ENCODE measurements around the gene FANCE.
A peak's percentile ranks its signal among the peaks of the same experiment; 100 is the strongest.

Gene FANCE

DNA sequence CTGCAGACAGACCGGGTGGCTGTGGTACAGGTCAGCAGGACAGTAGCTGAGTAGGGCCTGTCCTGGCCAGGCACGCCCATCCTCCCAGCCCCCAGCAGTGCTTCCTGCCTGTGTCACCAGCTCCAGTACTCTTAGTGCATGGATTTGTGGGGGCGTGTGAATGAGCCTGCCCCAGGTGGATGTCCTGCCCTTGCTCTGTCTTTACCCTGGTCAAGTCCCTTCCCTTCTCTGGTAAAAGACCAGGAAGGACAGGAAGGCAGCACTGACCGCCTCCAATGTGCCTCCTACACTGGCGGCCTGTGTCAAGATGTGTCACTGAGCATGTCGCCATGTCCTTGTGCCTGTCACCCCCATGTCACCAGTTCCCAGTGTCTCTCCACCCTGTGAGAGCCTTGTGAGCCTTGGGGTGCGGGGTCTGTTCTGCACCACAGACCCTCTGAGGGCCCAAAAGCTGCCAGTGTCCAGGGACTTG lies 32.8 kb downstream of the FANCE start:
- DNase-seq (ENCODE audit: low read depth in 3 of 3) = no peak

DNA sequence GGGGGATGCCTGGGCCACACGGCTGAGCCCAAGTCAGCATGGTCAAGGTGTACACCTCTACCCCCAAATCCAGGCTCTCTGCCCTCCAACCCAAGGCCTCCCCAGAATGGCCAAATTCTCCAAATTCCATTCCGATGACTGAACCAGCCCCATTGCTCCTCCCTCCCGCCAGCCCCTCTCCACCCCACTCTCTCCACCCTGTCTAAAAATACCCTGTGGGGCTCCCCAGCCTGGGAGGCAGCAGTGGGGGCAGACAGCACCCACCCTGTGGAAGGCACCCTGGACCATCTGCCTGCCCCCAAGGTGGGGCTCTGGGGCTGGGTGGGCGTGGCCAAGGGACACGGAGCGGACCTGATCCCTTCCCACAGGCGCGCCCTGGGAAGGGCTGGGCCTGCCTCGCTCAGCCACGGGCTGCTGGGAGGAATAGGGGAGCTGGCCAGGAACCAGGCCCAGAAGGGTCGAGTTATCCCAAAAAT lies 33.3 kb downstream of the FANCE start:
- no peak for DNase-seq (ENCODE audit: low read depth in 3 of 3)

DNA sequence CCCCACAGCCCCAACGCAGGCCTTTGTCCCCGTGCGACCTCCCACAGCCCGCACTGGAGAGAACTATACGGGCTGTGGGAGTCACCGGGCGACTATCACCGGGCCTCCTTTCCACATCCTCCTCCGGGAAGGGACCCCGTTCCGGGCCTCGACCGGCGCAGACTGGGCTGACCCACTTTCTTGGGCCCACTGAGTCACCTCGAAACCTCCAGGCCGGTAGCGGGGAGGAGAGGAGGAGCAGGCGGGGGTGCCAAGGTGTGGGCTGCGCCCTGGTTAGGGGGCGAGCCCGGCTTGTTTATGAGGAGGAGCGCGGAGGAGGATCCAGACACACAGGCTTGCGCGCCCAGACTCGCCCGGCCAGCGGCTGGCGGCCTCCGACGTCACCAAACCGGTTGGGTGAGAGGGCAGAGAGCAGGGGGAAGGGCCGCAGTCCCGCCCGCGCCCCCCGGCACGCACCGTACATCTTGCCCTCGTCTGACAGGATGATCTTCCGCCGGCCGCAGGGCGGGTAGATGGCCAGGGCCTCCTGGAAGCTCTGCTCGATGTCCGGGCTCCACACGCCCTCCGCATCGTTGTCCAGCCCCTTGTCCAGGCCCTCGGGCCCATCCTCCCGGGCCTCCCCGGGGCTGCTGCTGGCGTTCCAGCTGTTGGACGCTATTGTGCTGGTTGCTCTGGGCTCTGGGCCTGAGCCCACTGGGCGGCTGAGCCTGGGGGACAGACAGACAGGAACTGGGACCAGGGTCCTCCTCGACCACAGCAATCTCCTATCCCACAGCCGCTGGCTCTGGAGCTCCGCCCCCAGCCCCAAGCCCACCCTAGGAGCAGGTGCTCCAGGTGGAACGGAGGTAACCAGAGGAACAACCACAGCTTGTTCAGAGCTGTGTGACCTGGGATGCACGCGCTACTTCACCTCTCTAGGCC lies 34.1 kb downstream of the FANCE start:
- DNase-seq (ENCODE audit: low read depth in 3 of 3) = no peak

DNA sequence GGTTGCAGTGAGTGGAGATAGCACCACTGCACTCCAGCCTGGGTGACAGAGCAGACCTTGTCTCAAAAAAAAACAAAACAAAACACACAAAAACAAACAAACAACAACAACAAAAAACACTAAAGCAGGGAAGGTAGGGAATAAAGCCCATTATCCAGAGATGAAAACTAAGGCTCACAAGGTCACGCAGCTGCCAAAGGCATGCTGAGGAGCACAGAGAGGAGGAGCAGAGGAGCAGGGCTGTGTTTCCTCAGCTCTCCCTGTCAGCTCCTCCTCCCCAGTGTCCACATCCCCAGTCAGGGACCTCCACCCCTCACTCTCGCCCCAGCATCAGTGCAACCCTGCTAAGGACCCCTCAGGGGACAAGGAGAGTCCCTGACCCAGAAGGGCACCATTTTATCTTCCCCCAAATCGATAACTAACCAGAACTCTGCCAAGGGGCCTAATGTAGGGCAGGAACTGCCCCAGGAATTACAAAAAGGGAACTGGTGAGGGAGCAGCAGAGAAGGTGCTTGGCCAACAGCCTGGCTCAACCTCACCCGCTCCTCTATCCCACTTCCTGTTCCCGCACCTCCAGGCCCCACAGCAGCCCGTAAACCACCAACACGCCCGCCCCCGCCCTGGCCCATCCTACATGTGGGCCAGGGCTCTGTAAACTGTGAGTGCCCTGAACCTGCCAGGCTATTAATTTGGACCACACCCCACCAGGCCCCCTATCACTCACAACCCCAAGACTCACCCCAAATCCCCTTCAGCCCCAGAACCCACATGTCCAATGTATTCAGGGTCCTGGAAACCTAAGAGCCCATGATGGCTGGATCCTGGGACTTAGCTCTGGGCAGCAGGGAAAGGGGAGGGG lies 35.7 kb downstream of the FANCE start:
- DNase-seq (ENCODE audit: low read depth in 3 of 3) = no peak

DNA sequence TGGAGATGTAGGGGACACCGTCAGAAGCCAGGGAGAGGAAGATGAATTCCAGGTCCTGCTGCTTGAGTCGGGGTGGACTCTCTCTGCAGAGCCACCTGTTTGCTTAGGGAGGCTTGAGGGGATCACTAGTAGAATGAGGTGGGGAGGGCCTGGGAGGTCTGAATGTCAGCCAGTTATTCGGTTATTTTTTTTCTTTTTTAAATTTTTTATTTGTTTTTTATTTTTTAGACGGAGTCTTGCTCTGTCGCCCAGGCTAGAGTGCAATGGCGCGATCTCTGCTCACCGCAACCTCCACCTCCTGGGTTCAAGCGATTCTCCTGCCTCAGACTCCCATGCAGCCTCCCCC lies 36.4 kb downstream of the FANCE start:
- DNase-seq (ENCODE audit: low read depth in 3 of 3) = no peak

DNA sequence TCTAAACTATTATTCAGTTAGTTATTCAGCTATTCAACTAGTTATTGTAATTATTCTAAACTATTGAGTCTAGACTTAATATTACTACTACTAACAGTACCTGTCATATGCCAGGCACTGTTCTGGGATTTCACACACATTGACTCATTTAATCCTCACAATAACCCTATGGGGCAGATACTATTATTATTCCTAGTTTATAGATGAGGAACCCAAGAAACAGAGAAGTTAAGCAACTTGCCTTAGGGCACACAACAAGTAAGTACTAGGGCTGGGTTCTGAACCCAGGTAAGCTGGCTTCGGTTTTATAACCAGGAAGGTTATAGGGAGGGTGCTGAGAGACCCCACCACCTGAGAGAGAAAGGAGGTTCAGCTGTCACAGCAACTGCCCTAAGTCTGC lies 36.9 kb downstream of the FANCE start:
- no peak for DNase-seq (ENCODE audit: low read depth in 3 of 3)

DNA sequence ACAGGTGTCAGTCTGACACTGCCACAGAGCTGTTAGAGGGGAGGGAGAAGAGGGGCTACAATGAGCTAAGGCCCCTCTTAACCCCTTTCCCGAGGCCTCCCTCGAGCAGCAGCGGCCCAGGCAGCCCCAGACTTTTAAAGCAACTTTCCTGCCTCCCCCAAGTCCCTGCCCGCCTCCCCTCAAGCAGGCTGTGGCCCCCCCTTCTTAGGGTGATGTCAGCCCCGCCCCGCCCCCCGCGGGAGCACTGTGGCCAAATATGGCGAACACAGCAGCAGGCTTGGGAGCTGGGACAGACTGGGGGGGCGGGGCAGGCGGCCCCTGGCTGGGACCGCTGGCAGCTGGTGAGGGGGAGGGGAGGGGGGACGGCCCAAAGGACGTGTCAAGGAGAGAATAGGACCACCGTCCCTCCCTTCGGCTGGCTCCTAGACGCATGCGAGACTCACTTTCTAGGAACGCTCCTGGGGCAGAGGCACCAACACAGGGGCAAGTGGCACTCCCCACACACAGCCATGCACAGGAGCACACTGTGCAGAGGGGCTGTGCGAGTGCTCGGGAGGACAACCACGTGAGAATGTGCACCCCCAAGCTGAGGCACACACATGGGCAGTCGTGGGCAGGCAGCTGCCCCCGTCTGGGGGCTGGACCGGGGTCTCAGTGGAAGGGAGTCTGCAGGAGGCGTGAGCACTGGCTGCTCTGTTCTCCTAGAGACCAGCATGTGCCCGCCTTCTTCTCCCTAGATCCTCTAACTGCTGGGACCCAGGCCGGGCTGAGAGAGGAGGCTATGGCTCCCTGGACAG lies 38.1 kb downstream of the FANCE start:
- DNase-seq (ENCODE audit: low read depth in 3 of 3) = no peak

DNA sequence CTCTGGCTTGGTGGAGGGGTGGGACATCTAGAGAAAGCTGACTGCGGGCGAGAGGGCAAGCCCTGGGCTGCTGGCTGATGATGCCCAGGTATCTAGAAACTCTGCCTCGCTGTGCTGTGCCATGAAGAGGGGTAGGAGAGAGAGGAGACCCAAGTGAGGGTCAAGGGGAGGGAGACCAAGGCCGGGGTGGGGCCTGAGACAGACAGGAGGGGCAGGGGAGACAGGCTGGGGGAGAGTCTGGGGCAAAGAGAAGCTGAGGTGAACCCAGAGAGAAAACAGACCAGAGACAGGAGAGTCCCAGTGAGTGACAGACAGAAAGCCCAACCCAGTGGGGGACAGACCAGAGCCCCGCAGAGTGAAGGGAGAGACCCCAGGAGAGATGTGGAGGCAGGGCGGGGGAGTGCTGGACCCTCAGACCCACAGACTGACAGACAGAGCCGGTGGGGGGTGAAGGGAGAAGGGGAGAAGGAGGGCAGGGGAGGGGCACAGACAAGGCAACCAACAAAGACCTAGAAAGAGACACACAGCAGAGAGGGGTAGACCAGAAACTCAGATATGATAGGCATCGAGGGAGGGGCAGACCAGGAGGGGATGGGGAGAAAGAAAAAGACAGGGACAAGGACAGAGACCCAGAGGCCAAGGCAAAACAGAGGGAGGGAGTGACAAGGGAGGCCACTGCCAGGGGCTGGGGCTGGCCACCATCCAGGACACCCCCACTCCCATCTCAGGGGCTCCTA lies 38.9 kb downstream of the FANCE start:
- DNase-seq (ENCODE audit: low read depth in 3 of 3) = no peak

DNA sequence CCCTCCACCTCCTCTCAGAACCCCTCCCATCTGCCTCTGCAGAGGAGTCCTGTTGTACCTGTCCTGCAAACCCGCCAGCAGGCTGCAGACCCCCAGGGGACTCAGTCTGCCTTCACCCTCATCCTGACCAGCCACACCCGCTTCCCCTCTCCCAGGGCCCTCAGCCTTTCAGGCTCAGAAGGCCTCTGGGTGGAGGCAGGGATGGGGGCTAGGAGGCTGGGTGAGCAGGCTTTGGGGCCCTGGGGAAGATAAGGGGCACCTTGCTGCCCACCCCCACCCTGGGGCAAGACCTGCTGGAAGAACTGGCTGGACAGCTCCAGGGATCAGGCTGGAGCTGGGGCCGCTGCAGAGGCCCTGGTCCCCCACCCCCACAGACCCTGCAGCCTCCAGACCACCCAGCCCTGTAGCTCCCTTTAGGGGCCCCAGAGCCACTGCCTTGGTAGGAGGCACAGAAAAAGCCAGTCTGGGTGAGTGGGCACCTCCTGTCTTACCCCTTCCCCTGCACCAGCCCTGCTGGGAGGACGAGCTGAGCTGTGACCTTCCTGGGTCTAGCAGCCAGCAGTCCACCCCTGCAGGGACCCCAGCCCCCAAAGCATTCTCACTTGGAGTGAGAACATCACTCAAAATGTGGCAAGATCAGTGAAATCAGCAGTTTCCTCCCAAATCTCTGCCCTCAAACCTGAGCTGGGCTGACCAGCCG lies 39.6 kb downstream of the FANCE start:
- DNase-seq (ENCODE audit: low read depth in 3 of 3) = no peak

DNA sequence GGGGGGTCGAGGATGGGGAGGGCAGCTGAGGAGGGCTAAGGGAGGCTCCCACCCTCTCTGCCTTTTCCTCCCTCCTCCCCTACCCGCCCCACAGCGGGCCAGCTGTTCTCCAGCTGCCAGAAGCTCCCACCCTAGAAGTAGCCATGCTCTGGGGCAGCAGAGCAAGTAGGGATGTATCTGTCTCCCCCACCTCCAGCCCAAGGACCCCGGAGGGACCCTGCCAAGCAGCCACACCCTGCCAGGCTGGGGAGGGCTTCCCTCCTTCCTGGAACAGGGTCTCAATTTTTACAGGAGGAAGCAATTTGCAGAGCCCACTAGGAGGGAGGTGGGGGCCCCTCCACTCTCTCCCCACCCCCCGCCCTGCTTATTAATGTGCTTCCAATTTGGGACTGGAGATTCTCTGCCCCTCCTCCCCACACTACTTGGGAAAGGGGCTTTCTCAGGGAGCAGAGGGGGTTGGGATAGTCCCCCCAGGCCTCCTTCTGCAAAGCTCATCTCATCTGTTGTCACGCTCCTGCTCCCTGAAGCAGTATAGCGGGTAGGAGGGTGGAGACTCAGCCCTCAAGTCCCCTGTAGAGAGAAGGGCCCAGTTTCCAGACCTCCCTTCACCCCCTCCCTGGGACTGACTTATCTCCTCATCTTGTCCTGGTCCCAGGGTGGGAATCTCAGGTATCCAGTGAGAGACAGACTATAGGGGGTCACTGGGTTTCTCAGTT lies 40.3 kb downstream of the FANCE start:
- no peak for DNase-seq (ENCODE audit: low read depth in 3 of 3)

DNA sequence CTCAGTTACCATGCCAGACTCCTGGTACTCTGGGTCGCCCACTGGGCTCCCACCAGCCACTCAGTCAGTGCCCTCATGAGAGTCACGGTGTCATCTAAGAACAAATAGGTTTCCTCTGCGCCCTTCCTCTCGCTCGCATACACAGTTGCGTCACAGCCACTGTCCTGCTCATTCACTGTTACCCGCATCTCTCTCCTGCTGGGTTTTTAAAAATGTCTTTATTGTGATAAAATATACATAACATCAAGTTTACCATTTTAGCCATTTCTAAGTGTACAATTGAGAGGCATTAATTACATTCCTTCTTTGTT lies 40.8 kb downstream of the FANCE start:
- no peak for DNase-seq (ENCODE audit: low read depth in 3 of 3)

DNA sequence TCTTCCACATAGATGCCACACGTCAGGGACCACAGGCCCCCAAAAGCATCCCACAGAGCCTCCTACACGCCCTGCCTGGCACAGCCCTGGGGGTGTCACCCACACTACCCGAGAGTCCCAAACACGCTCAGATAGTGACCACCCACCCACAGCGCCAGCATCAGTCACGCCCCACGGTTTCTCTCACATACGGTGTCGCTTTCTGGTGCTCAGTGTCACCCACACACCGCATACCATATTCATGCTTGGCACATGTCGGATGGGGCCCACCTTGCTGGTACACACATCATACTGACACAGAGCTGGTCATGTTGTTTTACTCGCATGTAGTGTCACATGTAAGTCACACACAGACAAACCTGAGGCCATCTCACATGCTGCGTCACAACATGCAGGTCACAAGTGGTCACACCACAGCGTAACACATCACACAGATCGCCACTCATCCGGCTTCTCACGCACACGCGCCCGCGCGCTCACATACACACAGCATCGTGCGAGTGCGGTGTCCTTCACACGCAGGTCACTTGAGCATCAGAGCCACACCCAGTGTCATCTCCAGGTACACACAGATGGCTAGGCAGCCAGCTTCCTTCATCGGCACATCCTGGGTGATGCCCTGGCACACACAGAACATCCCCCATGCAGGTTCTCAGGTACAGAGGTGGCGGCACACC lies 41.3 kb downstream of the FANCE start:
- DNase-seq (ENCODE audit: low read depth in 3 of 3) = no peak

DNA sequence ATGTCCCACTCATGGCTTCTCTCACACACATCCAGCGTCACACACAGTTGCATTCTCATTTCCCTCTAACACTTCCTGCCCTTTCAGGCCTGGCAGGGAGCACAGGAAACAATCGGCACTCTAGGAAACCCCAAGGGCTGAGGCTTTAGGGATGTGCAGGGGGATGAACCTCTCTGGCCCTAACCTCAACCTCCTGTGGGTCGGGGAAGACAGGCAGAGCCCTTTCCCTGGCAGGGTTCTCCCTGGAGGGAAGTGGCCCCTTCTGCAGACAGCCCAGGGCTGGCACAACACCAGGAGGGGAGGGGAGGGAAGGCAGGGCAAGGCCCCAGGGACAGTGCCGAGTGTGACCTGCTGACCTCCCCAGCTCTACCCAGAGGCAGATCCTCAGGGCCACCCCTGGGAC lies 42.0 kb downstream of the FANCE start:
- no peak for DNase-seq (ENCODE audit: low read depth in 3 of 3)

DNA sequence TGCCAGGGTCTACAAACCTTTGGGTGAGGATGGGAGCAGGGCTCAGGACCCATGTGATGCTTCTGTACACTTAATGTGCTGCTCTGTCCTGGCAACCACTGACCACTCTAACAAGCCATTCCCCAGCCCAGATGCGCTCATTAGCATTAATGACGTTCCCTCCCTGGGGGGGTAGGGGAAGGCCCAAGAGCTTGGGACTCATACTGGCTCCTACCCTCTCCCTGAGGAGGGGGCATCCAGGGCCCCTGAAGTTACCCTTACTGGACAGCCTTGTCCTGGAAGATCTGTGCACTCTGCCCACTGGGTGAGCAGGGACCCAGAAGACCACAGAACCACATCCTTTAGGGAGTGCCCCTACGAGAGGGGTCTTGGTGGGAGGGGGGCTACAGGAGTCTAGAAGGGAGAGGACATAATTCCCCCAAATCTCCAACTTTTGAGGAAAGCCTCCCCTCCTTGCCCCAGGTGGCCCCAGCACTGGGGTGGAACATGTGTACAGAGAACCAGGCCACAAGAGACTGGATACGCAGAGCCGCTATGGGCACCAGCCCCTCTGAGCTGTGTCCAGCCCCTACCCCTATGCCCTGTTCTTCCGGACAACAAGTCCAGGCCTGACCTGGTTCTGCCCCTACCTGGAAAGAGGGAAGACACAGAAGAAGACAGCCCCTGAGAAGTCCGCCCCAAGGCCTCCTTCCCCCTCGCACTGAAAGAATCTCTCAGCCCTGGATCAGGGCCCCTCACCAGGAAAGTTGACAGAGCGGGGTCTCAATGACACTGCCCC lies 43.3 kb downstream of the FANCE start:
- DNase-seq (ENCODE audit: low read depth in 3 of 3) = no peak

DNA sequence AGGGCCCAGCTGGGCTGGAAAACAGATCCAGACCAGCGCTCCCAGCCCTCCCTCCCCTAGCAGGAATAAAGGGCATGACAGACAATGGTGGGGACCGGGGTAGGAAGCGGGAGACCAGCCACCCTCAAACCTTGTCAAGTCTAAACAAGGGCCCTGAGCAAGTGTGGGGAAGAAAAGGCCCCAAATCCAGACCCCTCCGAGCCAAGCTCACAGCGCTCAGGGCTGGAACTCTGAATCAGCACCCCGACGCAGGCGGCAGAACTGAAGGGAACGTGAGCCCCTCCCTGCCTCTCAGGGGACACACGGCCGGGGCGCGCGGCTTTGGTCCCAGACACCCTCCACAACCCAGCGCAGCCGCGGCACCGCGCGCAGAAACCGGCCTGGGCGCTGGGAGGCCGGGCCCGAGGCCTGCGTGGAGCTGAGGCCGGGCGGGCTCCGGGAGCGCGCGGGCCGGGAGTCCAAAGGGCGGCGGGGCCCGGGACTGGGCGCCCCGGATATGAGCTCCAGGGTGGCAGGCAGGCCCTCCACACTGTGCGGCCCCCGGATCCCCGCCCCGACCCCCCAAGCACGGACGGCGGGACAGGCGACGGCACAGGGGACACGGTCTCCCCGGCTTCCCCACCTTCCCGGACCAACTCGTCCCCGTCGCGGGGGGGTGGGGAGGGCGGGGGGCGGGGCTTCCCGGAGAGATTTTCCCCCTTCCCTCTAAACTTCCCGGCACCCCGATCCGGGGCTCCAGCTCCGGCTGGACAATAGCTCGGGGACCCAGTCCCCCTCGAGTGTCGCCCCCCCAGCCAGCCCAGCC lies 44.1 kb downstream of the FANCE start:
- no peak for DNase-seq (ENCODE audit: low read depth in 3 of 3)

DNA sequence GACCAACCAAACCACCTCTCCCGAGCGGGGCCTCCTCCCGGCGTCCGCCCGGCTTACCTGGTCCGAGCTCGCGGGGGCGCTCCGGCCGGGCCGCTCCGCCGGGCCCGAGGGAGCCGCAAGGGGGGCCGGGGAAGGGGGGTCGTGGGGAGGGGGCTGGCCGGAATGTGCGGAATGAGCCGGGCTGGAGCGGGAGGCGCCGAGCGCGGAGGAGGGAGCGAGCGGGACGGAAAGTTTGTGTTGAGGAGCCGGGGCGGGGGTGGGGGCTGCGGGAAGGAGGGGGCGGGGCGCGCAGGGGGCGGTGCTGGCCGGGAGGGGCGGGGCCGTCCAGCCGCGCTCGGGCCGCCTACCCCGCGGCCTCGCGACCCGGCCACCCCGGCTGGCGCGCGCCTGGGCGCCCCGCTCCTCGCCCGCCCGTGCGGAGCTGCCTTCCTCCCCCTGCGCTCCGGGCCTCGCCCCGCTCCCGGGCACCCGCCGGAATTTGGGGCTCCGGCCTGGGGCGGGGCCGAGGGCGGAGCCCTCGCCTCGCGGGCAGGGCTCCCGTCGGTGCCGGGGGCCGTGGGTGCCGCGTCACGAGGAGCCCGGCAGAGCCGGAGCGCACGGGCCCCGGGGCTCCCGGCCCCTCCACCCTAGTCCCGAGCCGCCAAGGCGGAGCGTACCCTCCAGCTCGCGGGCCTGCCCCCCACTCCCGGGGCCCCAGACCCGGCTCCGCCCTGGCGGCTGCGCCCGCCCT lies 44.9 kb downstream of the FANCE start, which contains the start of gene TEAD3:
Gene TEAD3 (minus strand): TSS at position 239 of the 730 bp plus-strand sequence.
- DNase-seq (ENCODE audit: low read depth in 3 of 3) = peak in 1 of 3 donors; percentile 51

Data from stimulated activated CD4-positive, alpha-beta T cell treated with anti-CD3 and anti-CD28 coated beads, TNF-alpha, amount 100 ng/mL, for 48 hours (primary cell).